ENCODE measurements around the gene KCNJ11.

The KCNJ11 gene

GRCh38 chr11:17401841-17402240, 13.4 kb upstream of the KCNJ11 start:
- Histone ChIP-seq H3K9me2 (ENCODE audit: low read depth, low read length) (no peaks in the 10 kb centered on the region), H3K9me3 (ENCODE audit: low read length) (no peaks in the 10 kb centered on the region), H3K27ac (ENCODE audit: low read depth, low read length, poor library complexity, severe bottlenecking) (no peak overlapping the region), H3F3A (ENCODE audit: insufficient read depth, low read length) (no peaks in the 10 kb centered on the region), H3K79me2 (ENCODE audit: insufficient read depth, low read length) (no peaks in the 10 kb centered on the region), H3K4me1 (ENCODE audit: insufficient read depth, low read length, severe bottlenecking) (peaks cover 39% of the 10 kb centered on the region), H3K9ac (ENCODE audit: low read length) (no peak overlapping the region), H3K27me3 (ENCODE audit: insufficient read depth, low read length) (no peaks in the 10 kb centered on the region), H3K4me2 (ENCODE audit: low read length) (no peak overlapping the region), H2AFZ (ENCODE audit: low read length) (no peak overlapping the region), H3K36me3 (ENCODE audit: insufficient read depth, low read length) (no peaks in the 10 kb centered on the region), H3K4me3 (ENCODE audit: low read depth, low read length, poor library complexity, severe bottlenecking) (no peak overlapping the region), H4K20me1 (ENCODE audit: insufficient read depth, low read length) (no peaks in the 10 kb centered on the region)
- TF ChIP-seq CTCF (IDR thresholded peaks at IDR 0.05; ENCODE audit: low read length): no peak
- TF ChIP-seq EZH2 (IDR thresholded peaks at IDR 0.05; ENCODE audit: borderline replicate concordance, low read length): no peak

GRCh38 chr11:17401316-17401715, 12.9 kb upstream of the KCNJ11 start:
- Histone ChIP-seq H3K9me2 (ENCODE audit: low read depth, low read length) (no peaks in the 10 kb centered on the region), H3K9ac (ENCODE audit: low read length) (no peak overlapping the region; the same call in 1 of the 2 replicates), H4K20me1 (ENCODE audit: insufficient read depth, low read length) (no peaks in the 10 kb centered on the region), H3K4me3 (ENCODE audit: low read depth, low read length, poor library complexity, severe bottlenecking) (no peak overlapping the region), H3K9me3 (ENCODE audit: low read length) (no peaks in the 10 kb centered on the region), H3K79me2 (ENCODE audit: insufficient read depth, low read length) (no peaks in the 10 kb centered on the region), H3K36me3 (ENCODE audit: insufficient read depth, low read length) (no peaks in the 10 kb centered on the region), H2AFZ (ENCODE audit: low read length) (no peak overlapping the region), H3K4me2 (ENCODE audit: low read length) (no peak overlapping the region), H3K27me3 (ENCODE audit: insufficient read depth, low read length) (no peaks in the 10 kb centered on the region), H3K27ac (ENCODE audit: low read depth, low read length, poor library complexity, severe bottlenecking) (peak overlapping the region; percentile 52), H3F3A (ENCODE audit: insufficient read depth, low read length) (no peaks in the 10 kb centered on the region), H3K4me1 (ENCODE audit: insufficient read depth, low read length, severe bottlenecking) (peaks cover 39% of the 10 kb centered on the region)
- TF ChIP-seq EZH2 (IDR thresholded peaks at IDR 0.05; ENCODE audit: borderline replicate concordance, low read length) (no peak), CTCF (IDR thresholded peaks at IDR 0.05; ENCODE audit: low read length) (no peak)

- Histone ChIP-seq H3K4me2 (ENCODE audit: low read length) (peak overlapping the region; percentile 52), H3K36me3 (ENCODE audit: insufficient read depth, low read length) (no peaks in the 10 kb centered on the region), H2AFZ (ENCODE audit: low read length) (peak overlapping the region; percentile 14; the same call in 1 of the 2 replicates), H3K4me3 (ENCODE audit: low read depth, low read length, poor library complexity, severe bottlenecking) (peak overlapping the region; percentile 21), H3K27ac (ENCODE audit: low read depth, low read length, poor library complexity, severe bottlenecking) (peak overlapping the region; percentile 52), H3K9ac (ENCODE audit: low read length) (peak overlapping the region; percentile 29; the same call in 1 of the 2 replicates), H3K79me2 (ENCODE audit: insufficient read depth, low read length) (no peaks in the 10 kb centered on the region), H3F3A (ENCODE audit: insufficient read depth, low read length) (no peaks in the 10 kb centered on the region), H3K27me3 (ENCODE audit: insufficient read depth, low read length) (no peaks in the 10 kb centered on the region), H4K20me1 (ENCODE audit: insufficient read depth, low read length) (no peaks in the 10 kb centered on the region), H3K9me3 (ENCODE audit: low read length) (no peaks in the 10 kb centered on the region), H3K9me2 (ENCODE audit: low read depth, low read length) (no peaks in the 10 kb centered on the region), H3K4me1 (ENCODE audit: insufficient read depth, low read length, severe bottlenecking) (peaks cover 29% of the 10 kb centered on the region)
- TF ChIP-seq CTCF (IDR thresholded peaks at IDR 0.05; ENCODE audit: low read length) (no peak), EZH2 (IDR thresholded peaks at IDR 0.05; ENCODE audit: borderline replicate concordance, low read length) (no peak)
These were observed 11.8 kb upstream of the KCNJ11 start for GRCh38 chr11:17400048-17400775.

All from OCI-LY1 (cell line).